ENCODE data around the gene AP3S1.

Gene AP3S1

GRCh38 chr5:115940080-115940810 is 98.5 kb downstream of the AP3S1 start:
- no peak for DNase-seq (ENCODE audit: low read depth in 2 of 2)

DNA sequence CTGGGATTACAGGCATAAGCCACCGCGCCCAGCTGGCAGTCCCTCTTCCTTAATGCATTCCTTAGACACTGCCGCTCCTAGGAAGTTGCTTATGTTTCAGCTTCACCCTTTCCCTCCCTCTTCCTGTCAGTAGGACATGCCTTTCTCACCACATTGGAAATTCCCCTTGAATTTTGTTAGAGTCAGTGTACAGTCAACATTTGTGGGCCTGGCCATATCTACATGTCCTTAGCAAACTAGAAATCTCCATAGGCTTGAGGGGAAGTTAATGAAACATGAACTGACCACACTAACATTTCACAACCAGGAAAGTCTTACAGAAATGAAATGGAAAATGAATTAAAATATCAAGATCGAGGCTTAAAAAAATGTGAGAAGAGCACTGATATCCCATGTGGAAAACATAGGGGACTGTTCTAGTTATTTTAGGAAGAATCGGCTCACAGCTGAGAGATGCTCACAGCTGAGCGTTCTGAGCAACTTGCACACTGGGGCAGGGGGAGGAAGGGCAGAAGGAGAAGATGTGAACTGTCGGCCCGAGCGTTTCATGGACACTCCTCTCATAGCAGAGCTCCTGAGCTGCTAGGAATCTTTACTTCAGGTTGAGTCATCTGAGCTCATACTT is 99.4 kb downstream of the AP3S1 start:
- no peak for DNase-seq (ENCODE audit: low read depth in 2 of 2)

GRCh38 chr5:115944501-115944900 is 102.8 kb downstream of the AP3S1 start:
- no peak for DNase-seq (ENCODE audit: low read depth in 2 of 2)

- no peak for DNase-seq (ENCODE audit: low read depth in 2 of 2)
These were observed 104.9 kb downstream of the AP3S1 start for GRCh38 chr5:115946655-115947054.

- no peak for DNase-seq (ENCODE audit: low read depth in 2 of 2)
These were observed 105.5 kb downstream of the AP3S1 start for GRCh38 chr5:115947260-115947659.

DNA sequence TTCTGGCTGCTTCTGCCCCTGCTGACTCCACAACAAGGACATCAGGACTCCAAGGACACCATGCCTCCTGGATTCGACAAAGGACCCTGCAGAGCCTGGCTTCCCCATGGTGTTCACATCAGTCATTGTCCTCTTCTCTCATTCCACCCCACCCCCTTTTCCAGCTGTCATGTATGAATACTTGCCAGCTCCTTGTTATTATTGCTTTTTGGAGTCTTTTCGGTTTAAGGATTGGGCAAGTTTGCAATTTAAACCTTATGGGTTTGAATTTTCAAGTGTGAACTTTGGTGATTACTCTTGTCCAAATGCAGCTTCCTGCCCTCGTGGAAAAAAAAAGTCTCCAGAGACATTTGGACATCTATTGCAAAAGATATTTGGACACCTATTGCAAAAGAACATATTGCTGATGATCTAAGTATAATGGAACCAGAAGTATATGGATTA is 106.4 kb downstream of the AP3S1 start:
- no peak for DNase-seq (ENCODE audit: low read depth in 2 of 2)

DNA sequence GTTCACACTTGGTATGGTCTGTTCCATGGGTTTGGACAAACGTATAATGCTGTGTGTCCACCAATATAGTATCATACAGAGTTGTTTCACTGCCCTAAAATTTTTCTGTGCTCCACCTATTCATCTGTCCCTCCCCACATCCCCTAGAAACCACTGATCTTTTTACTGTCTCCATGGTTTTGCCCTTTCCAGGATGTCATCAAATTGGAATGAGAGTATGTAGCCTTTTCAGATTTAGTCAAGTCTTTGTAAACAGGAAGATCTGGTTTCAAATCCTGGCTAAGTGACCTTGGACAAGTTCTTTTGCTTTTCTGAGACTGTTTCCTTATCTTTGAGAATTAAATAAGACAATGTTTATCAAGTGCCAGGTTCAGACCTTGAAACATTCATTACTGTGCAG is 107.4 kb downstream of the AP3S1 start:
- DNase-seq (ENCODE audit: low read depth in 2 of 2), result no peak

DNA sequence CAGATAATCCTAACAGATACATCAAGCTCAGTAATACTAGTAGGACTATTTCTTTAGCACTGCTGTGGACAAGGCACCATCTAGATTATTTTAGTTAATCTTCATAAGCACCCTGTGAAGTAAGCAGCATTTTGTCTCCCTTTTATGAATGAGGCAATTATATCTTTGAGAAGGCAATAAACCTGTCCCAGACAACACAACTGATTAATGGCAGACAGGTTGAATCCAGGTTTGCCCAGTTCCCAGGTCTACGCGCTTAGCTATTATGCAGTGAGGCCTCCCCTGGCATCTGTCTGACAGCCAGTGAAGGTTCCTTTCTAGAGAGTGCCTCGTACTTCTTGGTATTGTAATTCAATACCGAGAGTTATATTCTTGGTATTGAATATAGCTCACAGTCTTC is 110.9 kb downstream of the AP3S1 start:
- no peak for DNase-seq (ENCODE audit: low read depth in 2 of 2)

GRCh38 chr5:115954144-115954543 is 112.4 kb downstream of the AP3S1 start:
- no peak for DNase-seq (ENCODE audit: low read depth in 2 of 2)

DNA sequence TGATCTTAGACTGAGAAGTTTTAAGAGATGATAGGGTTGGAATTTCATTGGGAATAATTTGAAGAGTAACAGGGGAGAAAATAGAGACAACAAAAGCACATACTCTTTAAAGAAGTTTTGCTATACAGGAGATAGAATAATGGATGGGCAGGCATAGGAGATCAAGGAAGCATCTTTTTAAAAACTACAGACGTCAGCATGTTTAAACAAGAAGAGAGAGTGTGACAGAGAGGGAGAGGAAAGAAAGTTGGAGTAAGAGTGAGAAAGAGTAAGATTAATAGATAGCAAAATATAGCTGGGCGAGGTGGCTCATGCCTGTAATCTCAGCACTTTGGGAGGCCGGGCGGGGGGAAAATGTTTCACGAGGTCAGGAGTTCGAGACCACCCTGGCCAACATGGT is 115.2 kb downstream of the AP3S1 start:
- no peak for DNase-seq (ENCODE audit: low read depth in 2 of 2)

- DNase-seq (ENCODE audit: low read depth in 2 of 2), result no peak
These were observed 119.9 kb downstream of the AP3S1 start for GRCh38 chr5:115961381-115962238.

GRCh38 chr5:115962239-115962564 is 120.5 kb downstream of the AP3S1 start, which contains the start of gene LVRN:
Gene LVRN, plus strand, starts transcription at chr5:115962475. Its CDS starts 143 bp downstream, at chr5:115962618.
- DNase-seq (ENCODE audit: low read depth in 2 of 2), result no peak

DNA sequence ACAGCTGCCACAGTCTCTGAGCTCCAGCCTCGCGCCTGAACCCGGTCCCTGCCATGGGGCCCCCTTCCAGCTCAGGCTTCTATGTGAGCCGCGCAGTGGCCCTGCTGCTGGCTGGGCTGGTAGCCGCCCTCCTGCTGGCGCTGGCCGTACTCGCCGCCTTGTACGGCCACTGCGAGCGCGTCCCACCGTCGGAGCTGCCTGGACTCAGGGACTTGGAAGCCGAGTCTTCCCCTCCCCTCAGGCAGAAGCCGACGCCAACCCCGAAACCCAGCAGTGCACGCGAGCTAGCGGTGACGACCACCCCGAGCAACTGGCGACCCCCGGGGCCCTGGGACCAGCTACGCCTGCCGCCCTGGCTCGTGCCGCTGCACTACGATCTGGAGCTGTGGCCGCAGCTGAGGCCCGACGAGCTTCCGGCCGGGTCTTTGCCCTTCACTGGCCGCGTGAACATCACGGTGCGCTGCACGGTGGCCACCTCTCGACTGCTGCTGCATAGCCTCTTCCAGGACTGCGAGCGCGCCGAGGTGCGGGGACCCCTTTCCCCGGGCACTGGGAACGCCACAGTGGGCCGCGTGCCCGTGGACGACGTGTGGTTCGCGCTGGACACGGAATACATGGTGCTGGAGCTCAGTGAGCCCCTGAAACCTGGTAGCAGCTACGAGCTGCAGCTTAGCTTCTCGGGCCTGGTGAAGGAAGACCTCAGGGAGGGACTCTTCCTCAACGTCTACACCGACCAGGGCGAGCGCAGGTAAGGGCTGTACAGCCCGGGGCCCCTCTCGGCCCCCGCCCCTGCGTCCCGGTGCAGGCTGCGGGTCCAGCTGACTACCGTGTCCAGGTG is 121.0 kb downstream of the AP3S1 start:
- DNase-seq (ENCODE audit: low read depth in 2 of 2), result no peak

DNA sequence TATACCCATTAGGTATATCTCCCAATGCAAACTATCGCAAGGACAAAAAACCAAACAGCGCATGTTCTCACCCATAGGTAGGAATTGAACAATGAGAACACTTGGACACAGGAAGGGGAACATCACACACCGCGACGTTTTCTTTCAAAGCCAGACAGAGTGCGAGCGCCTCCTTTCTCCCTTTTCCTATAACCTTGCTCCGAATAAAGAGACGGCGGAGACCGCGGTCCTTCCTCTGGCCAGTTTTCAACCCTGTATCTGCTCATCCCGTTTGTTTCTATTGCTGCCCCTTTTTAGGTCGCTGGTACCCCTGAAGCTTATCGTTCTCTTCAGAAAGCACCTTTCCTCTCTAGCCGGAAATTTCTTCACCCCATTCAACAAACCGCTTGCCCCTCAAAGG is 121.8 kb downstream of the AP3S1 start:
- DNase-seq (ENCODE audit: low read depth in 2 of 2), result no peak

All from stimulated activated CD8-positive, alpha-beta memory T cell treated with anti-CD3 and anti-CD28 coated beads, Interleukin-7, amount 100 ng/mL, for 1 hour (primary cell).